Middle frontal gyrus (tissue), 1 donor: ENCODE data around the gene WDR87.
A peak's percentile ranks its signal among the peaks of the same experiment; 100 is the strongest.
"Not testable (repeated sequence)": the region's sequence is repeated elsewhere in the genome, so short reads cannot be mapped to it uniquely, and the experiment has no call there.

ENCODE experiments used
- DNase-seq: peaks from one replicate; pipeline ENCODE4 v3.0.0-alpha.2; 2015; ENCODE audit warnings: low spot score; ENCODE audit errors: extremely low spot score

WDR87 gene

DNA sequence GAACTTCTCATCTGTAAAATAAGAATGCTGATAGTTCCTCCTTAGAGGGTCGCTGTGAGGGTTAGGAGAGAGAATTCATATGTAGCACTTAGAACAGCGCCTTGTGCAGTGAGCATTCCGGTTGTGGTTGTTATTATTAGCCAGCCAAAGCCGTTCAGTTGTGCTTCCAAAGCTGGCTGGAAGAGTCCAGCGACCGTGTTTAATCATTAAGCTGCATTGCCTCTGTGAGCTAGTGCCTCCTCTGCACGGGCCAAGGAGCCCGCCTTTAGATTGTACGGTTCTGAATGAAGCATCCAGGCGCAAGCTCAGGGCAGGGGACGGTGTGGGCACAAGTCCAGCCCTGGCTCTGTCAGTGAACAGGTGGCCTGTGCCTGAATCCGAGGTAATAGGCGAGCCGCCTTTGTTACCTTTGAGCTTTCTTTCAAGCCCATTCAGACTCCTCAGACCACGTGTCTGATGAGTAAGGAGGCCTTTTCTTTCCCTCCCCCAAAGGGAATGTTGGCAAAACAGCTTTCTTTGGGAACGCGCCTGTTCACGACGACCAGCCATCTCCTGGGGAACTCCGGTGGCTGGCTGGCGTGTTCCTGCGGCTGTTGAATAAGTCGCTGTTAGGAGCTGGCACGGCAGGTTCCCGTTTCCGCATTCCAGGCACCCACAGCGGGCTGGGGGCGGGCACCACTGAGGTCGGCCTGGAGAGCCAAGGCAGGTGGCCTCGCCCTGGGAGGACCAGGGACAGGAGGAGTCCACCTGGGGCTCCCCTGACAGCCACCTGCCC, 25.7 kb upstream of the WDR87 start:
- DNase-seq = no peak

DNA sequence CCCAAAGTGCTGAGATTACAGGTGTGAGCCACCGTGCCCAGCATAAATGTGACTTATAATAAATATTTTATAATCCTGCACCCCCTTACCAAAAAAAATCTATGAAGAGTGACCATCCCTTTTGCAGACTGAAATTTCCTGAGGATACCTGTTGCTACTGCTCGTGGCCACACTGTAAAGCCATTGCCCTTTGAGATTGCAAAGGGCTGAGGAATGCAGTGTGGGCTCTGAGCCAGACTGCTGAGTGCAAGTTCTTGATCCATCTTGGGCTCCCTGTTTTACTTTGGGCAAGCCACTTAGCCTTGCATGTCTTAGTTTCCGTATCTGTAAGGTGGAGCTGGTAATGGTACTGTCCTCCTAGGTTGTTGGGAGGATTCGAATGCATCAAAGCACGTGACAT, 24.0 kb upstream of the WDR87 start:
- DNase-seq = no peak

DNA sequence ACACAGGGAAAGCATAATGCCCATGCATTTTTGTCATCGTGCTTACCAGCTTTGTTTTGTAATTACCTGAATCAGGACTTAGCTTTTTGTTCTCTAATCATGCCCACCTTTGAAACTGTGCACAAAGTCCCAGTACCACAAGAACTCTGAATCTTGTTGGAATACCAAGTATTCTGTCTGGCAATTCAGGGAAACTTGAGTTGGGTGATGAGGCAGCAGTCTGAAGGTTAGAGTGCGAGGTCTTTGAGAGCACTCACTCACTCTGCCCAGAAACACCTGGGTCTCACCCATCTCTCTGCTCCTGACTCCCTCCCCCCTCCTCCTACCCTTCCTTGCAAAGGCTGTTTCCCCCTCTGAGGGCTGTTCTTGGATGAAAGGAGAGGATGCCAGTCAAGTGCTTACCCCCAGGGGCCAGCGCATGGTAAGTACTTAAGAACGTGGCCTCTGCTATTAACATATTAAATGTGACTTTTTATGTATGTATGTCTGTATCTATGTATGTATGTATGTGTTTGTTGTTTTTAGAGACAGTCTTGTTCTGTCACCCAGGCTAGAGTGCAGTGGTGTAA, 23.0 kb upstream of the WDR87 start:
- no peak for DNase-seq

DNA sequence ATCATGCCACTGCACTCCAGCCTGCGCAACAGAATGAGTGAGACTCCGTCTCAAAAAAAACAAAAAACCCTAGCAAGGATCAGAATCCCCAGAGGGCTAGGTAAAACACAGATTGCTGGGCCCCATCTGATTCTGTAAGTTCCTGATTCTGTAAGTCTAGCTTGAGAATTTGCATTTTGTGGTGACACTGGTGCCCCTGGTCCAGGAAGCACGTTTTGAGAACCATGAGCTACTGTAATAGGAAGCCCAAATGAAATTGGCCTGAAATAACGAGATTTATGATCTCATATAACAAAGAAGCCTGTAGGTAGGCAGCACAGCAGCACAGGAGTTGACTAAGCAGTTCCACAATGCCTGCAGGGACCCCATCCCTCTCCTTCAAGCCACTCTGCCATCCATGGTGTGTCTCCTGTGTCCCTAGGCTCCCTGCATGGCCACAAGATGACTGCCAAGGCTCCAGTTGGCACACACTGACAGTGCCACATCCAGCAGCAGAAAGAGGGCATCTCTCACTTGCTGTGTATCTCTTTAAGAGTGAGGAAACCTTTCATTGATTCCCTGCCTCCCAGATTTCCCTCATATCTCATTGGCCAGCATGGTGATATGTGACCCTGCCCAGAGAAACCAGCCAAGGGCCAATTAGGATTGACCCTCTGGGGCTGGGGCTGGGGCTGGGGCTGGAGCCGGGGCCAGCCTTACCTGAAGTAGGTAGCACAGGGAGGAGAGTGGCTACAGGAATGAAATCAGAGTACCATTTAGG, 22.3 kb upstream of the WDR87 start:
- DNase-seq = no peak

DNA sequence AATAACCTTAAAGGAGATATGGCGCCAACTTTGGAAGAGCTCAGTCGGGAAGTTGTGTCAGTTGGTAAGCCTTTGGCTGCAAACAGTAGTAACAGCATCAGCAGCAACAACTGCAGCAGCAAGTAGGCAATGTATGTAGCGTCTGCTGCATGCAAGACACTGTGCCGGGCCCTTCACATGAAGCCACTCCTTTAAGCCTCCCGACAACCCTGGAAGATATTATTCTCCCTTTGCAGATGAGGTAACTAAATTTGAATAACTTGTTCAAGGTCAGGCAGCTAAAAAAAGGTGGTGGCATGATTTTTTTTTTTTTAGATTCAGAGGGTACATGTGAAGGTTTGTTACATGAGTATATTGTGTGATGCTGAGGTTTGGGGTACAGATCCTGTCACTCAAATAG, 20.3 kb upstream of the WDR87 start:
- no peak for DNase-seq

DNA sequence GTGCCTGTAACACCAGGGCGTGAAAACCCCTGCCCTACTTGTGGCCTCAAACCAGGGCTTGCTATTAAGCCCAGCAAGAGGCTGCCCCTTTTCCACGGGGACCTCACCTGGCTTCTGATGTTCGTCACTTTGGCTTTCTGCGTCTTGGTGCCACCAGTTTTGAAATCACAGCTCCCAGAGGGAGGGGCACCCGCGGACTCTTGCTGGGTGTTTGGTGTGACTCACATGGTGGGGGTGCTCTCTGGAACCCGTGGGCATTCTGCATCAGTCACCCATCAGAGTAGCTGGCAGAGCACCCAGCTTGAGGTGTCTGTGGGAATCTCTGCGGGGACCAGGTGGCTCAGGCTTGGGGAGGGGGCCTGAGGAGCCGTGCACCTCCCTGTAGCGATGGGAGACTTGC, 19.9 kb upstream of the WDR87 start:
- no peak for DNase-seq

DNA sequence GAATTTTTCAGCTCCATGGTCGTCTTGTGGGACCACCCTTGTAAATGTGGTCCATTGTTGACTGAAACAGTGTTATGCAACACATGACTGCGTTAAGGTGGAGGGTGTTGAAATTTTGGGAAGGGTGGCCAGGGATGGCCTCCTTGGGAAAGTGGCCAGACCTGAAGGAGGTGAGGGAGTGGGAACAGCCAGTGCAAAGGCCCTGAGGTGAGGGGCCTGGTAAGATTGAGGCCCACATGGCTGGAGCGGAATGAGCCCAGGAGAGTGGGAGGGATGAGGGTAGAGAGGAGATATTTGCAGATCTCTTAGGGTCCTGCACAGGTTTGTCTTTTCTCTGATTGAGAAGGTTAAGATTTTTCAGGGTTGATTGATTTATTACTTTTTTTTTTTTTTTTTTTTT, 18.8 kb upstream of the WDR87 start:
- no peak for DNase-seq

DNA sequence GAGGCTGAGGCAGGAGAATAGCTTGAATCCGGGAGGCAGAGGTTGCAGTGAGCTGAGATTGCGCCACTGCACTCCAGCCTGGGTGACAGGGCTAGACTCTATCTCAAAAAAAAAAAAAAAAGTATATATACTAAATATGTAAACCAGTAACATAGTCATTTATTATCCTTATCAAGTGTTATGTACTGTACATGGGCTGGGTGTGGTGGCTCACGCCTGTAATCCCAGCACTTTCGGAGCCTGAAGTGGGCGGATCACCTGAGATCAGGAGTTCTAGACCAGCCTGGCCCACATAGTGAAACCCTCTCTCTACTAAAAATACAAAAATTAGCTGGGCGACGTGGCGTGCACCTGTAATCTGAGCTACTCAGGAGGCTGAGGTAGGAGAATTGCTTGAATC, 18.2 kb upstream of the WDR87 start:
- DNase-seq = not testable (repeated sequence)

DNA sequence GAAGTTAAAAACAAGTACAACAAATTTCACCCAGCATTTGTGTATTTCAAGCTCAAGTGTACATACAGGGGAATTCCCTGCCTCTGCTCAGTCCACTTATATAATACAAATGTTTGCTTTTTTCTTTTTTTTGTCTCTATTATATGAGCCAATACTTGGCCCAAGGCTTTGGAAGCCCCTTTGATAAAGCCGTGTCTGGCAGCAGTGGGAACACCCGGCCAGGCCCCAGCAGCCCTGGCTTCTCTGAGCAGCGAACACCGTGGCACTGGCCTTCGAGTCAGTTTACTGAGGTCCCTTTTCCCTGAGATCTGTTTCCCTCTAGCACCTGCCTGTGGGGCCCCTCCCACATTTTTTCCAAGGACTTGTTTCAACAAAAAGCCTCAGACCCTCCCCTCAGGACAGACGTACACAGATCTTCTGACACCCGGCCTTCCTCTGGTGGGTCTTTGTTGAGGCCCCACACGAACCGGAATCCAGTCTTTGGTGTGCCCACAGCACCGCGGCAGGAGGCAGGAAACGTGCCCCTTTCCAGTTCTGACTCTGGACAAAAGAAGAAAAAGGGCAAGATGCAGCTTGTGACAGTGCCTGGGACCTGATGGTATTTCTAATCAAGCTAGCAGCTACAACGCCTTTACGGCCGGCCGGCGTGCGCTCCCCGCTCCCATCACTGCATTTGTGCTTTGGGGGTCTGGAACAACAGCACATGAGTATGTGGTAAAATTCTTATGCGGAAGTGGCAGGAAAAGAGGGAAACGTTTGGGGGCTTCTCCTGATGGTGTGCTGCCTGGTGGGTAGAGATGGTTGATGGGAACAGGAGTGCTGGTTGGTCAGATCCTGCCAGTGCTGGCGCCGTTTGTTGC, 14.4 kb upstream of the WDR87 start:
- DNase-seq = no peak

DNA sequence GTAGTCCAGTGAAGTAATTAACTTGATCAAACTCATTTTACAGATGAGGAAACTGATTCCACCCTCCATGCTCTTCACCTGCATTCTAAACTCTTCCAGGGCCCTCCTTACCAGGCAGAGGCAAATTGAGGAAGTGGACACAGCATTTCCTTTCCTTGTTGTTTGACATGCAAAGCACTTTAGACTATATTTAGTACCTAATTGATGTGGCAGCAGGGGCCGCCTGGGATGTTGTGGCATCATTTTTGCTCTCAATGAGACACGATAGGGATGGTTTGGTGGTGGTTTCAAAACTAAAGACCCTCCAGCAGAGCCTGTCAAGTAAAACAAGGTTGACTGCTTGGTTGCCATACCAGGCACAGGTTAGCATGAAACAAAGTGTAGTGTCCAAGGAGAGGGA, 8.5 kb upstream of the WDR87 start:
- no peak for DNase-seq

DNA sequence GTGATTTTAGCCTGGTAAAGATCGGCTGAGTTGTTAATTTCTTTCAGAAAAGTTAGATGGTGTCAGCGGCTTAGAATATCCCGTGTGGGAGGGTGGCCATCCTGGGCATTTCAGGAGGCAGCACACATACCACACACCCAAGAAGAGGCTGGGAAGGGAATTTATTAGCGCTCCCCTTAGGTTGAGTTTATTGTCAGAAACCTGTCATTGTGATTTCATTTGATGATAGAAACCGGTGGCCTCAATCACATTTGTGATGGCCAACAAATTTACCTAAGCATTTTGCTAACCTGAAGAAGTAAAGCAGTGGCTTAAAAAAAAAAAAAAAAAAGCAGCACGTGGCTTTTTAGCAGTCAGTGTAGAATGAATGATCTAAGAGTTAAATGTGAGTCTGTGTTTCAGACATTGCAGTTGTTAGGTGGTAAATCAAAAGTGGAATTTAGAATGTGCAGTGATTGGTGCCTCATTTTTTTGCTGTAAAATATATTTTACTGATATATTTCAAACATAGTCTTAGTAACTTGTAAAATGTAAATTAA, 3.3 kb upstream of the WDR87 start:
- no peak for DNase-seq

DNA sequence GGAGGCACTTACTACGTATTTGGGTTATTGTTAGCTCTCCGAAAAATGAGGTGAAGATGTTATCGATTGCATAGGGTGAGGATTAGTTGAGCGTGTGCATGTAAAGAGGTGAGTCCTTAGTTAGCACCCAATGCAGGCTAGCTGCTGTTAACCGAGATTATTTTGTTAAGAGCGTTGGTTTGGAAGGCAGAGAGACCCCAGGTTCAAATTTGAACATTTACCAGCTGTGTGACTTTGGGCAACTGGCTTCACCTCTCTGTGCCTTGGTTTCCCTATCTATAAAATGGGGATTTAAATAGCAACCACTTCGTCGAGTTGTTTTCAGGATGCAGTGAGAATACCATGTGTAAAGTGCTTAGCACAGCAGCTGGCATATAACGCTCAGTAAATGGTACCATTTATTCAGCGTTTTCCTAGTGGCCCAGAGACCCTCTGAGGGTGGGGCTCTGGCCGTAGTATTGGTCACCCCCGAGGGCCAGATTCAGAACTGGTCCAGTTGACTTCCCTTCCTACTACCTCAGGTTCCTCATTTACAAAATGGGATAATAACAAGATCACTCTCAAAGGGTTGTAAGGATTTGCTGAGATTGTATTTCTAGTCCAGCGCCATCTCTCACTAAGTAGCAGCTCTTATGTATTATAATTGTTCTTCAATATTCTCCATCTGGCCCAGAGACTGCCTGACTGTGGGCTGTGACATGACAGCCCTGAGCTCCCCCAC, 1.5 kb upstream of the WDR87 start:
- DNase-seq = no peak

DNA sequence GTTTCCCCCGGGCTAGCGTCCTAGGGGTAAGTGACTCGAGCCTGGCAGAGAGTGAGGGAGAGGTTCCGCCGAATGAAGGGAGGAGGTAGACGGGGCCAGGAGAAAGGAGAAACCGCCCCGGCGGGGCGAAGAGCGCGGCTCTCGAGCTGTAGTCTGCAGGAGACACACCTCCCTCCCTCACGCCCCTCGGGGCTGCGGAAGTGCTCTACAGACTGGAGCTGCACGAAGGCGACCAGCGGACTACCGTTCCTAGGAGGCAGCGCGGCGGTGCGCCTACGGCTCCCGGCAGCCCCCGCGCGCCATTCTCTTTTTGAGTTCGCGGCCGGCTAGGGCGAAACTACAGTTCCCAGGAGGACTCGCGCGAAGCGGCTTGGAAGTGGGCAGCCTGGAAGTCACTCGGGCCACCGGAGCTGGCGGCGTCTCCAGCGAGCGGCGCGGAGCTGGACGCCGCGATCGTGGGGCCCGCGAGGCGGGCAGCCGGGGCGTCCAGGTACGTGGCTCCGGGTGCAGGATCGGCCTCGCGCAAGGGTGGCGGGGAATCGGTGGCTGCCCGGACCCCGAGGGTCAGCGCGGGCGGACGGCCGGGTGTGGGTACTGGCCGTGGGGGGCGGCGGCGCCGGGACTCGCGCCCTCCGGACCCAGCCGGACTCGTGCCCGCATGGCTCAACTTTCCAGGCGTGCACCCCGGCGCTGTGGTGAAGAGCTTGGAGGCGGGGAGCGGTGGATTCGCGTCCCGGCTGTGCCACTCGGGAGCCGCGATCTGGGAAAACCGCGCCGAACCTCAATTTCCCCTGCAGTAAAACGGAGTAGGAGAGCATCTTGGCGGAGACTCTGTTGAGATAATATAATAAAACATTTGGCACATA, 708 bp upstream of the WDR87 start, which contains the start of gene SIPA1L3:
SIPA1L3 (plus strand) TSS at position 340 of the 866 bp plus-strand sequence. CDS start 174,358 bp downstream, outside the sequence.
- DNase-seq = peak; percentile 93

DNA sequence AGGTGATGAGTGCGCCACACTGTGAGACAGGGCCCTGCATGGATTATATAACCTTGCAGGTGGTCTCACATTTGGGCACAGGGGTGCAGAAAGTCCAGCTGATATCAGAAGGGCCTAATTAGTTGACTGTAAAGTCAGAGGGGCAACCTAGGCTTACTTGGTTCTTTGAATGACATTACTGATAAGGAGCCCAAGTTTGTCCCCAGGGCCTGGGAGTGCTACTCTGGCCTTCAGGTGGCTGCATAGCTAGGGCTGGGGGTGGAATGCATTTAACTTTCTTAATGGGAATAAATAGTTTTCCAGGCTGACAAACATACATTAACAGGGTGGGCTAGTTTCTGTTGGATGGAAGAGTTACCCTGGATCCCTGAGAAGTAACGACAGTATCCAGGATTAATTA, 3.3 kb downstream of the WDR87 start:
- no peak for DNase-seq

DNA sequence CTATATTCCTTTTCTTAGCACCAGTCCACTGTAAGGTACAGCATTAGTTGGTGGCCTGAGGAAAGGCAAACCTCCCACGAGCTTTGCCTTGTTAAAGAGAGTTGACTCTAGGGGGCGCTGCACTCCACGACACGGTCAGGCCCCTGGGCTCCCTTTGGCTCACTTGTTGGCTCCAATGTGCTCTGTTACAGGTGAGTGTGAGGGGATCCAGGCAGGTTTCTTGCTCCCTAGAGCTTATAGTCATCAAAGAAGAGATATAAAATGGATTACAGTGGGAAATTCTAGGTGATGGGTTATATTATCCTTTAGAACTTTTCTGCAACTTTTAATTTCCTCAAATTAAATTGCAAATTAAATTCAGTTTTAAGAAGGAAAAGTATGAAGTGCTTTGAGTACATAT, 3.7 kb downstream of the WDR87 start:
- peak; percentile 79 for DNase-seq

DNA sequence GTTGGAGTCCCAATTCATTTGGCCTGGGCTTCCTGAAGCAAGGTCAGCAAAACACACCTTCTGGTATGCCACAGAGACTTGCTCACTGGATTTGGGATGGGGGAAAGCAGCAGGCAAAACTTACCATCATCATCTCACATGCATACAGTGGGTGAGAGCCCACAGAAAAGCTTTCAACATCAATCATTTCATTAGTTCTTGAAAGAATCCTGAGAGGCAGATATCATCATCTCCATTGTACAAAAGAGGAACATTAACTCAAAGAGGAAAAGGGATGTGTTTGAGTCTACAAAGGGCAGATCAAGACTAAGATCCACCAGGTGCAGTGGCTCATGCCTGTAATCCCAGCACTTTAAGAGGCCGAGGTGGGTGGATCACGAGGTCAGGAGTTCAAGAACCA, 6.4 kb downstream of the WDR87 start:
- no peak for DNase-seq

DNA sequence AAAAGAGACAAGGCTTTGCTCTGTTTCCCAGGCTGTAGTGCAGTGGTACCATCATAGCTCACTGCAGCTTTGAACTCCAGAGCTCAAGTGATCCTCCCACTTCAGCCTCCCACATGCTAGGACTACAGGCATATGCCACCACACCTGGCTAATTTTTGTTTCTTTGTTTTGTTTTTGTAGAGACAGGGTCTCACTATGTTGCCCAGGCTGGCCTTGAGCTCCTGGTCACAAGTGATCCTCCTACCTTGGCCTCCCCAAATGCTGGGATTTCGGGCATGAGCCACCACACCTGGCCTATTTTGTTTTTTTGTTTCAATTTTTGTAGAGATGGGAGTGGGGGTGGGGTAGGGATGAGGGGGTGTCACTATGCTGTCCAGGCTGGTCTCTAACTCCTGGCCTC, 6.9 kb downstream of the WDR87 start:
- DNase-seq = no peak

DNA sequence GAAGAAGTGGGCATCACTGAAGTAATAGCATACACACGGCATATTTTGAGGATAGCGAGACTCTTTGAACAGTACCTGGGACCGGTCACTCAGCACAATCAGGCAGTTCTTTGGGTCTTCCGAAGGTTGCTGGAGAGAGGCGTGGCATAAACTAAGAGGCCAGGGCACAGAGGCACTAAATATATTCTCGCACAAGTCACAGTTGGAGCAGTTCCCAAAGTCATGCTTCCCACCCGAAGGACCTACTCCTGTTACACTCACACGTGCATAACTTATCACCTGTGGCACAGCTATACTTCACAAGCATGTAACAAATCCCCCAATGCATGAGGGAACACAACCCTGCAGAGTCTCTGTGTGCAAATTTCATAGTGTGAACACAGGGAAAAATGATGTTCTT, 10.2 kb downstream of the WDR87 start:
- no peak for DNase-seq

DNA sequence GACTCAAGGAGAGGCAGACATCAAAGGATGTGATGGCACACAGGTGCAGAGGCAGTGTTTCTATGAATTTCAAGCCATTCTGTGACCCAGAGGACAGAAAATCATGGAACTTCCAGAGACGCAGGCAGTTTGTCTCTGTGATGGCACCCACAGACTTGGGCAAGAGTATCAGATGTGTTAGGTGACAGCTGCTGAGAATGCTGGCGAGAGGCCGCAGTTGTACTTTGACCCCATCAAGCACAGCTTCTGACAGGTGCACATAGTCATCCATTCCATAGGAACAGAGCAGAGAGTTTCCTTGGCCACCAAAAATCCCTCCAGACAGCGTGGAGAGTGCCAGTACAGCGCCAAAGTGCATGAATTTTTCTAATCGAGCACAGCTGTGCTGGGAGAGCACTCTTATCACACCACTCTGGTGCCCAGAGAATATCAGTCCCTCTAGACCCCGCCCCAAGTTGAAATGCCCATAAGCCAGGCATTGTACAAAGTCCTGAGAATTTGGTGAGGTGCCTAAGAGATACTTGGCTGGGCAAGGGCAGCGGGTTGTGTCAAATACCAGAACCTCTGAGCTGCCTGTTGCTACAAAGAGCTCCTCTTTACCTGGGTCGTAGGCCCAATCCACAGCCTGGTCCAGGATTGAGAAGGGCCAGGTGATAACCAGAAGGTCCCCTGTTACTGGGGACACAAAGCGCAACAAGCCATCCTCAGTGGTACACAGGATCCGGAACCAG, 12.4 kb downstream of the WDR87 start:
- no peak for DNase-seq
